Measurements from ENCODE around the gene CENPN. TPM values are rescaled to one million over a fixed set of nuclear protein-coding genes. Genes with fewer than 3 reads are reported as not detected.

The CENPN gene
- total RNA-seq, 1 donor from 2014 or later, result 63.3 TPM

Other genes with a start within 250 kb of the CENPN start
- 63.3 and 66.9 TPM in 2 replicates for gene CDYL2, start 202.6 kb upstream of the CENPN start, total RNA-seq
- gene CMC2, start 329 bp upstream of the CENPN start, total RNA-seq, result 130 and 137 TPM in 2 replicates
- gene ATMIN, start 28.6 kb downstream of the CENPN start, total RNA-seq, result 31.1 and 33.5 TPM in 2 replicates
- 0.54 and 0.86 TPM in 2 replicates for gene C16orf46, start 70.0 kb downstream of the CENPN start, total RNA-seq
- gene GCSH, start 89.2 kb downstream of the CENPN start, total RNA-seq, result 20.8 and 22.9 TPM in 2 replicates
- not detected in 2 replicates for gene BCO1, start 231.5 kb downstream of the CENPN start, total RNA-seq